GOT3 (cell line): Measurements from ENCODE around the gene PLA2R1.
"Not testable (repeated sequence)": the region's sequence is repeated elsewhere in the genome, so short reads cannot be mapped to it uniquely, and the experiment has no call there.

Experiments
- DNase-seq: peaks from one replicate; lab custom pipeline; 2025; ENCODE audit warnings: mixed read lengths; lab: John Stamatoyannopoulos, UW

PLA2R1 gene

DNA sequence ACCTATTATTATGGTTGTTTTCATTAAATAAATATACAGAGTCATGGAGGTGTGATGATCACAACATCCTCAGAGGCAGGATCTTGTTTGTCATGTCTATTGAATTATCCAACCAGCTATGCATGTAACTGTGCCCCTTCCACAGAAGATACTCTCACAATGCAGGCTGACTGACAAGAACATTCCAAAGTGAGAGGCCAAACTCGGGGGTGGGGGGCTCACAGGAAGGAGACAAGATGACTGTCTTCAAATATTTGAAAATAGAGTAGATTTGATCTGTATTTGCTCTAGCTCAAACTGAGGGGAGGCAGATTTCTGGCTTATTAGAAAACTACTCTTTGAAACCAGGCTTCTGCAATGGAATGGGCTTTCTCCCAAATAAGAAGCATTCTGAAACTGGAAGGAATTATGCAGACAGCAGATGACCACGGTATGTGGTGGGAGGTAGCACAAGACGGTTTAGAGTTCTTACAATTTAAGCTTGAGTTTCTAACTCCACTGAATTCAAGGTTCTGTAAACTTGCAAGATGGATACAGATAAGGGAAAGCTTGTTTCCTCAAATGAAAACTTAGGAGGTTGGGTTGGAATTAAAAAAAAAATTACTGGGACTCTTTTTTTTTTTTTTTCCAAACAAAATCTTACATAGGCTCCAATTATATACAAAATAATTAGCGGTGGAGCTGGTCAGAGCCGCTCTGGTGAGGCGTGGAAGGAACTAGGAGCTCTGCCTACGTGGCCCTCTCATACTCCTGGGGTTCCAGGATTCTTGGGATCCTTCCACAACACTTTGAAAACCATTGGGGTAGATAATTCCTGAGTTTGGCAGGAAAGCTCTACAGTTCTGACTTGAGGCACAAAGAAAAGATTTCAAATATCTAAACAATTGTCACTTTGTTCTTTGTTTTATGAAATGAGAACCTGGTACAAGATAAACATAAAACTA lies 79.3 kb downstream of the PLA2R1 start:
- no peak for DNase-seq

DNA sequence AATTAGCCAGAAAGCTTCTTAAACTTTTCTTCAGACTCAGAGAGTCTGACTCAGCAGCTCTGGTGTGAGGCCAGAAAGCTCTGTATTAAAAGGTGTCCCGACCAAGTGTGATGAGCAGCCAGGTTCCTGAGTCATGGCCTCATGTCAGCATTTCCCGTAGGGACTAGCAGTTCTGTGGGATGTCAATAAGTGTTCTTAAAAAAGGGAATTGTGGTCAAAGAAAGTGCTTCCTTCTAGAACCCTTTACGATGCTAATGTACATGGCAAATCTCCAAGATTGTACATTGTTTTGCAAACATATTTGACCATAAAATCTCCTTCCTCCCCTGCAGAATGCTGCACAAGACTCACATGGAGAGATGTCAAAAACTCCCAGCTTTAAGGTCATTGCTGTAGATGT lies 80.1 kb downstream of the PLA2R1 start:
- DNase-seq, result no peak

DNA sequence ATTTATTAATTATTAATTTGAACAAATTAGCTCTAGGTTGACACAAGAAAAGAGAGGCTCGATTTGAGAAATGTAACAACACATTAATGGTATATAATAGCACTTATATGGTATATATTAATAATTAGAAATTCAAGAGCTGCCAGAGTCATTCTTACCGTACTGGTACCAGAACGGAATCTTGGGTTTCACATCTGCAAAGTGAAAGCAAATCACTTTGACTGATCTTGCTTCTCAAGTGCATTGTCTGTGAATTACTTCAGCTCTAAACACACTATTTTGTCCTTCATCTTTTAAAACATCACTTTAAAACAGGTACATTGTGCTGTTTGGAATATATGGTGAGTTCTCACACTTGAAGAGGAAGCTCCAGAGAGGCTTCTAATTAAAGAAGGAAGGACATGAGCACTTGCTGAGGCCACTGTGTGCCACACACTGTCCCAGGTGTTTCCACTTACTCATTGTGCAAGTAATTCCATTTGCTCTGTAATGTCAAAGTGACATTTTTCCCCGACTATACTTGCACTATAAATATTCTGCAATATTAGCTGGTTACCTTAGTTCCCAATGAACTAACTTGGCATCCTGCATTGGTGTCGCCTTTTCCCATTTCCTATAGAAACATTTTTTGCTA lies 85.8 kb downstream of the PLA2R1 start:
- DNase-seq, result no peak

DNA sequence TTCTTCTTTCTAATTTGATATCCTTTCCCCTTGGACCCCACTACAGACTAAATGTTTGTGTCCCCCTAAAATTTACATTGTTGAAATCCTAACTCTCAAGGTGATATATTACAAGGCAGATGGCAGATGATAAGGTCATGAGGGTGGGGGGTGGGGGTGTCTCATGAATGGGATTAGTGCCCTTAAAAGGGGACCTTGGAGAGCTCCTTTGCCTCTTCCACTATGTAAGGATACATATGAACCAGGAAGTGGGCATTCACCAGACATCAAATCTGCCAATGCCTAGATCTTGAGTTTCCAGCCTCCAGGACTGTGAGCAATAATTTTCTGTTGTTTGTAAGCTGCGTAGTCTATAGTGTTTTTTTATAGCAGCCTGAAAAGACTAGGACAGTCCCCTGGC lies 89.1 kb downstream of the PLA2R1 start:
- DNase-seq, result no peak

DNA sequence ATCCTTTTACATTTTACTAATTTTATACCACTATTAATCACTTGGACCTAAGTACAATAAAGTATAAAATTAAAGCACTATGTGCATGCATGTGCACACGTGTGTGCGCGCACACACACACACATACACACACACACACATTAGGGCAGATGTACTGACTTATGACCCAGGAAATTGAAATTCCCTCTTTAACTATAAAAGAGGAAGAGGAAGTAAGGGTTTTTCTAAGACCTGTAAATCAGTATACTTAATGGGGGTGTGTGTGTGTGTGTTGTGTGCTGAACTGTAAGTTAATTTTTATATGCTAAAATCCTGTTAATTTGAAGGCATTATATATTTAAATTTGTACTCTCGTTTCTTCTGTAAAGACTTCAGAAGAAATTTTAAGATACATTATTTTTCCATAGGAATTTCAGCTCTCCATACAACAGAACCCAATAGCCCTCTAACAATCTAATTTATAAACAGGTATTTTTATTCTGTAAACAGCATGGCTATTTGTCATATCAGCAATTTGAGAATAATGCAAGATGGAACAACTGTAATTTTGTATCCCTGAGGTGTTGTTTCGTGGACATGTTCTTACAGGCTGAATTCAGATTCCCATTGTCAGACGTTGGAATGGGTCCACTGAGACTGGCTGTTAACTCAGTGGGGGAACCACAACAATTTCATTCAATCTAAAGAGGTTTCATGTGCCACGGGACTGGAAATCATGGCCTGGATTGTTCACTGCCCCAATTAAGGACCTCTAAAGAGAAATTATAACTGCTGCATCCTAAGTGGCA lies 90.9 kb downstream of the PLA2R1 start:
- DNase-seq, result no peak

DNA sequence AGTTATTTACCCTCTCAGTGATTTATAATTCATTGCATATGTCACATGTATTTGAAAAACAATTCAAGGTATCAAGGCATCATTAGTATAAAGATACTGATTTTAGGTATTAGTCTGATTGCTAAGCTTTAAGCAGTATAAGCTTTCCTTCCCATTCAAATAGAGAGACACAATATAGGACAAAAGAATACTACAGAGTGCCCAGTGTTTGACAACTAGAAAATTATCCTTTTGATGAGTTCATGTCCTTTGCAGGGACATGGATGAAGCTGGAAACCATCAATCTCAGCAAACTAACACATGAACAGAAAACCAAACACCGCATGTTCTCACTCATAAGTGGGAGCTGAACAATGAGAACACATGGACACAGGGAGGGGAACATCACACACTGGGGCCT lies 91.9 kb downstream of the PLA2R1 start:
- not testable (repeated sequence) for DNase-seq

DNA sequence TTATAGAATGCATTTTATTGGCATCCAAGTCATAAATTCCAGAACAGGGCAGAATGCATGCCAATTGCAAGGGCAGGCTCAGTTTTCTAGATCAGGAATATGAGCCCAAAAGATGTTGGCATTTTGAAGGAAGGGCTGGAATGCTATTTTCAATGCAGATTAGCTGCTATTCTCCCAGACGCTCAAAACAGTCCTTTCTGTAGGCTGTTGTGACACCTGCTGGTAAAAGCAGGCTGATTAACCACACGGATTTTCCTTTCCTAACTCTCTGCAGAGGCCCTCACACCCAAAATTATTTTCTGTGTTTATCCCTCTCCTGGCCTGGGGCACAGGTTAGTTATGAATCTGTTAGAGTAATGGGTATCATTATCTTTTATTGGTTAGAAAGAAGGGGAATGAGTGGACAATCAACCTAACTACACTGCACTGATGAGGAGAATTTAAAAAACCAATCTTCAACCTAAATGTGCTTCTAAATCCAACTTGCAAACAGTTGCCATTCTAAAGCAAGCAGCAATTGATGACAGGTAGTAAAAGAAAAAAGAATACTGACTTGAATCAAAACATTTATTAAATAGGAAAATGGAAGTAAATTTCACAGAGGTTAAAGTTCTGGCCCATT lies 94.0 kb downstream of the PLA2R1 start:
- DNase-seq, result no peak

DNA sequence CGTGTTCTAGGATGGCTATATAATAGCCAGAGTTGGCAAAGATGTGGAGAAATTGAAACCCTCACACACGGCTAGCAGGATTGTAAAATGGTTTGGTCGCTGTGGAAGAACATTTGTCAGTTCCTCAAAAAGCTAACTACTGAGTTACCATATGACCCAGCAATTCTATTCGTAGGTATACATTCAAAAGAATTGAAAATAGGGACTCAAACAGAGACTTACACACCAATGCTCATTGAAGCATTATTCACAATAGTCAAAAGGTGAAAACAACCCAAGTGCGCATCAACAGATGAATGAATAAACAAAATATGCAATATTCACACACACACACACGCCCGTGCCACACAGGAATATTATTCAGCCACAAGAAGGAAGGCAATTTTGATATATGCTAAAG lies 98.7 kb downstream of the PLA2R1 start:
- DNase-seq, result no peak

DNA sequence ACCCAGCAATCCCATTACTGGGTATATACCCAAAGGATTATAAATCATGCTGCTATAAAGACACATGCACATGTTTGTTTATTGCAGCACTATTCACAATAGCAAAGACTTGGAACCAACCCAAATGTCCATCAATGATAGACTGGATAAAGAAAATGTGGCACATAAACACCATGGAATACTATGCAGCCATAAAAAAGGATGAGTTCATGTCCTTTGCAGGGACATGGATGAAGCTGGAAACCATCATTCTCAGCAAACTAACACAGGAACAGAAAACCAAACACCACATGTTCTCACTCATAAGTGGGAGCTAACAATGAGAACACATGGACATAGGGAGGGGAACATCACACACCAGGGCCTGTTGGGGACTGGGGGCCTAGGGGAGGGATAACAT lies 99.9 kb downstream of the PLA2R1 start:
- not testable (repeated sequence) for DNase-seq

DNA sequence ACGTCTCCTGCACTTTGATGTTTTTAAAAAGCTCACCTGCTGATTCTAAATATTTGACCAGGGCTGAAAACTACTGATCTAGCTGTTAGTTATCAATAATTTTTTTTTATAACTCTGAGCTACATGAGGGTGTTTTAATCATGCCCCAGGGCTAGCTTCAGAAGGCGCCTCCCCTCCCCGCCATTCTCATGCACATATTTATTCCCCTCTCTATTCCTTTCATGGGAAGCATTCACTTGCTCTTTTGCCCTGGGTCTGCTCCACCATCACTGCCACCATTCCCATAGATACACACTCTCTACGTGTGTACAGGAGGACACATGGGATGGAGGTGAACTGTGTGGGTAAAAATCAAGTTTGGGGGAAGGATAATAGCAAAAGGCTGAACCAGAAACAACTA lies 101.0 kb downstream of the PLA2R1 start:
- DNase-seq, result no peak

DNA sequence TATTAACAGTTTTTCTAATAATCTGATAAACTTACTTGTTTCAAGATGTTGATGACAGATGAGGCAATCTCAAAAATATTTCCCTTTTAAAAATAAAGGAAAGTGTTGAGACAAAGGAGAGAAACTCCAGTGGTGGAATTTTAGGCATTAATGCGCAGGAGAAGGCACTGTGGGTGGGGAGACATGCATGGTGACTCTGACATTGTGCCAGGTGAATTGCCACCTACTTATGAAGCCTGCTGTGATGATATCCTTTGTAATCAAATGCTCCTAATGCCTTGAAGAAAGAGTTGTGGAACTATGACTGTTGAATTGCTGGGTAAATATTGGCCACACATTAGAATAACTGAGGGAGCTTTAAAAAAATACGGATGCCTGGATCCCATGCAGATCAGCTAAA lies 101.4 kb downstream of the PLA2R1 start:
- DNase-seq, result no peak

DNA sequence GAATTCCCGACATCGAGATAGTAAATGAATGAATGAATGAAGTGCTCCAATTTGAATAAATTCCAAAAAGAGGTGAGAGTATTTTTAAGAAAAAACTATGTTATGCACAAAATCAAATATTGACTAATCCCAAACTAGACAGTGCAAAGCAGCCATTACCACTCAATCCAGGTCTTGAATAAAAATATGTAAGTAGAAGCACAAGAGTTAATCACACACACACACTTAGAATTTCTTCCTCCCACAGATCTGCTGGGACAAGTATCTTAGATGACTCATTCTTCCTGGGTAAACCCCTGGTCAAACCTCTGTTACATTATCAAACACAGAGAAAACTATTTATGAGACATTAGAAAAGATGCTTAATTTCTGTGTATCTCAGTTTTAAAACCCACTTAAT lies 102.0 kb downstream of the PLA2R1 start:
- DNase-seq, result no peak

DNA sequence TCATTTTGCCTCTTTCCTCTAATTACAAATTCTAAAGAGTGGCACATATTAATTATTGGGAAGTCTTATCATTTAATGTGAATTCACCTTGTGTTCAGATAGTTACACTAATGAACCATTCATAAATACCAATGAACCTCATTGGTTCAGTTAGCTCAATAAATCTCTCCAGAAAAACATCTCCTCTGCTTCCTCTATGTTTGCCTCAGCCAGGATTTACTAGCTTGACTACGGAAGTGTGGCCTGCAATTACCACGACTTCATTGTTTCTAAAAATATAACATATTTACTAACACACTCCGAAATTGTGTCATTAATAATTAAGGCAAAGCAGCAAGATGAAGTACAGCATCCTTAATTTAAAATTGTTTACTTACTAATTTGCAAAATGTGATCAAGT lies 103.3 kb downstream of the PLA2R1 start:
- no peak for DNase-seq

DNA sequence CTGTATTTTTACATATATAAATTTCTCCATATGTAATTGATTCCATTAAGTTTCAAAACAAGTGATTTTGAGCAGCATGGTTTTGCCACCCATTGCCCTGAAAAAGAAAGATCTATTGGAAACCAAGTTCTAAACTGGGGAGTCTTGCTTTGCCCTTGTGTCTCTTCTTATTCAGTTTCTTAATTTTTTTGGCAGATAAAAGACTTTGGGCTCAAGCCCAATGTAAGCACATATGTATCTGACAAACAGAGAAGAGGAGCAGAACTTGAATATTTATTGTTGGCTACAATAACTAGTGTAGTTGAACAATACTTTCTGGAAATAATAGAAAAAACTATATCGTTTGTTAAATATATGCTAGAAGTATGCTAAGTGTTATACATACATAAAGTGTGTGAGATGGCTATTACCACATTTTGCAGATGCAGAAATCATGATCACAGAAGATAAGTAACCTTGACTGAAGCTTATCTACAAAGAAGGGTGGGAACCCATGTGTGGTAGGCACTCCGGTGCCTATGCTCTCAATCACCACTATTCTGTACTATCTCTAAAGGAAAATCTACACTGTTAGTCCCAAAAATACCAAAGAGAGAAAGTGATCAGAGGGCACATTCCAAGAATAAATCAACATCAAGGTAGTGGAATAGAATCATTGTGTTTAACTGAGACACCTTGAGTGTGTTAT lies 109.1 kb downstream of the PLA2R1 start:
- no peak for DNase-seq

DNA sequence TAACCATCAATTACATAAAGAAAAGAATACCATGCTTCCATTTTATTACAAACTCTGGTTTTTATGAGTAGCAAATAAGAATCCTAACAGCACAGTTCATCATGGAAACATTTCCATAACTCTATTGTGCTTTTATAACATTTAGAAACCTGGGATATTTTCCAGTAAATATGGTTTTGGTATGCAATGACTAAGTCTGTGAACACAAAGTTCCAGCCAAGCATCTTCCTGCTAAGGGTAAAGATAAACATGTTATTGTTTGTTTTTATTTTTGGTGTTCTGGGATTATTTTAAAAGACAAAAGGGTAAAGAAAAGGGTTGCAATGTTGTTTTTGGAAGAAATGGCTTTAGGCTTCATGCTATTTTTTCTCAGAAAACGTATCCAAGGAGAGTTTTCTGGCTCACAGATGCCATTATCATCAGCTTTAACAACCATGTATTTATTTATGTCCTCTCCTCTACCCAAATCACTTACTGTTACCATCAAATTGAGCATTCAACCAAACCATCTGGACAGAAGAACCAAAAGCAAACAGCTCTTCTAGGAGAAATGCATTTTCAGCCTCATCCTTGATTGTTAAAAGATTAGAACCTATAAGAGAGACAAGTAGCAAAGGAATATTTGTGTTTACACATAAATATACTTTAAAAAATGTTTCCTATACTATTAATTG lies 116.0 kb downstream of the PLA2R1 start:
- no peak for DNase-seq

DNA sequence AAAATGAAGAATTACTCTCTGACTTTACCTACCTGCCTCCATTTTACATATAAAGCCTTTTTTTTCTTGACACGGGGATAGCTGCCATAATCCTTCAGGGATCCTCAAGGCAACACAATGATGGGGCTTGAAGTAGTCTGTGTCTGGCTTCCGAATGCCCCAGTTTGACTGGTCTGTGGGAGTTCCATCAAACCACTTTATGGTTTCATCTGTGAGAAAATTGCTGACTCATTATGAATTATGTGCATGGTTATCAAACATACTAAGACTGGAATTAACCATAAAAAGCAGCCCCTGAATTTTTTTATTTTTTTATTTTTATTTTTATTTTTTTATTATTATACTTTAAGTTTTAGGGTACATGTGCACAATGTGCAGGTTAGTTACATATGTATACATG lies 117.5 kb downstream of the PLA2R1 start:
- DNase-seq, result no peak

DNA sequence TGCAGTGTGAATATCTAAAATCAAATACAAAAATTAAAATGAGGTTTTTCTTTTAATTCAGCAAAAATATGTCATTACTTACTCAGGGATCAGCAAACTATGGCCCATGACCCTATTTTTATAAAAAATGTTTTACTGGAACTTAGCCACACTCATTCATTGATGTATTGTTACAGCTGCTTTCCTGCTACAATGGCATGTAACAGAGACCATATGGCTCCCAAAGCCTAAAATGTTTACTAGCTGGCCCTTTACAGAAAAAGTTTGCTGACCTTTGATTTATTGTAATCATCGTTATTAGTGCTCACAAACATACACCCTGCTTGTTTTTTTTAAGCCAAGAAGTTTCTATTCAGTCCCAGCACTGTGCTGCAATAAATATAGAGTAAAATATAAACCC lies 120.3 kb downstream of the PLA2R1 start:
- DNase-seq, result no peak

DNA sequence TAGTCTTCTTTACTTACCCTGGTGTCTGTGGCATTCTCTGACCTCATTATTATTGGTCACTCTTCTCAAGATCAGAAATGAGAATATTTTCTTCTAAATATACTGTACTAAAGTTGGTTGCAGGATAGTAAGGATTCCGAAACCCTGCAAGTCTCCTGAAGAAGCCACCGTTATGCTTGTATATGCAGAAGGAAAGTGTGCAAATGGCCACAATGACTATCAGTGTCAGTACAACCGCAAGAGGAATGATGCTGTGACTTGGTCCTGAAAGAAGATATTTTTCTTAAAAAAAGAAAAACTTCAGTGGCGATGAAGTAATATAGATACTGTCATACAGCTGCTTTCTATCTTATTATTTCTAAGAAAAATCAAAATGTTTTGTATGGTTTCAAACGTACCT lies 120.7 kb downstream of the PLA2R1 start:
- DNase-seq, result no peak

DNA sequence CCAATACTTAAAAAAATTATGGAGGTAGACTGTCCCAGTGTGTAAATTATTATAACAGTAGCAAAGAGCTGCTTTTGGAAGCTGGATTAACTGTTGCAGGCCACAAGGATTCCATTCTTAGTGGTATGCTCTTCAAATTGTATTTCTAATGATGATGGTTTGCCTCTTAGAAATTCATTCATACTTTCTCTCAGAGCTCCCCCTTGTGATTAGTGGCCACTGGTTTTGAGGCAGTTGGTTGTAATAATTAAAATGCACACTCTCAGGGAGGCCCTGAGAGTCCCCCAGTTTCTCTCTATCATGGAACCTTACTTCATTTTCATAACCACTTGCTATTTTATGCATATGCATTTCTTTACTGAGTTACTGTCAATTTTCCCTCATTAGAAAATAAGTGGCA lies 122.5 kb downstream of the PLA2R1 start:
- DNase-seq, result no peak

DNA sequence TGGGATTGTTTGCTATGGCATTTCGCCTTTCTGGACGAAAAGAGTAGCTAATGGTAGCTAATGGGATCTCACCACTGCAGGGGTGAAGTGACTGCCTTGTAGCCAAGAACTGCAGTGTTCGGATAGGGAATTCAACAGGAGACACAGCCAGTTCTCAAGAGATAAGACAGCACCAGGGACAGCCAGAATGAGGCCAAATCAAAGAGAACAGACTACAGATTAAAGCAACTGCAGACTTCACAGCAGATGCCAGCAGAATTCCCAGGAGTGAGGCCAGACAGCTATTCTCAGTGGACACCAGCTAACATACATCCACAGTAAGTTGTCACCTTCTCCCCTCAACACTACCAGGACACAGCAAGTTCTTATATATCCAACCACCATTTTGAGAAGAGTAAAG lies 124.0 kb downstream of the PLA2R1 start:
- DNase-seq, result no peak

DNA sequence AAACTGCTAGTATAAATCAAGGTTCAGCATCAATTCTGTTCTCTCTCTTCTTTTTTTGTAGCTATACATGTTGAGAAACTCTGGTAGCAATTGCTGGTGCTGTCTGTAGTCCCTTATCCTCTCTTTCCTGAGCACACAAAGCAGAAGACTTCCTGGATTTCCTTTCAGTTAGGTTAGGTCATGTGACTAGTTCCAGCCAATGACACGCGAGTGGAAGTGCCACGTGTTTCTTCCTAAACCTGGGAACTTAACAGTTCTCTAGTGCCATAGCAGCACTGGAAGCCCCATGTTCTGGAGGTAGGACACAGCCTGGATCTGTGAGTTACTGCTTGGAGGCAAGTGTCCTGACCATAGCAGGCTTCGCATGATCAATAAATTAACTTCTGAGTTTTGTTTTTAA lies 125.9 kb downstream of the PLA2R1 start:
- DNase-seq, result no peak
